Endometrial microvascular endothelial cells (primary cell): ENCODE measurements around the gene TMEM217. TPM values are rescaled to one million over a fixed set of nuclear protein-coding genes. Genes with fewer than 3 reads are reported as not detected.

Experiments used
- in situ Hi-C: cut with HindIII; loops from 2 replicates; pipeline ENCODE4 v1.10.0; 2017; ENCODE audit warnings: low sequenced_read_pairs, low pct_unique_long_range_greater_than_20kb; ENCODE audit errors: inconsistent ontology term
- total RNA-seq: library from RNA; depleted of rRNA; stranded (reverse); fragments of >200 nt; gene quantifications from one replicate; pipeline ENCODE4 v1.2.3, GENCODE V29; 2015; ENCODE audit errors: inconsistent ontology term

TMEM217 gene
- total RNA-seq, 1 donor from 2014 or later: 28.2 TPM

DNA sequence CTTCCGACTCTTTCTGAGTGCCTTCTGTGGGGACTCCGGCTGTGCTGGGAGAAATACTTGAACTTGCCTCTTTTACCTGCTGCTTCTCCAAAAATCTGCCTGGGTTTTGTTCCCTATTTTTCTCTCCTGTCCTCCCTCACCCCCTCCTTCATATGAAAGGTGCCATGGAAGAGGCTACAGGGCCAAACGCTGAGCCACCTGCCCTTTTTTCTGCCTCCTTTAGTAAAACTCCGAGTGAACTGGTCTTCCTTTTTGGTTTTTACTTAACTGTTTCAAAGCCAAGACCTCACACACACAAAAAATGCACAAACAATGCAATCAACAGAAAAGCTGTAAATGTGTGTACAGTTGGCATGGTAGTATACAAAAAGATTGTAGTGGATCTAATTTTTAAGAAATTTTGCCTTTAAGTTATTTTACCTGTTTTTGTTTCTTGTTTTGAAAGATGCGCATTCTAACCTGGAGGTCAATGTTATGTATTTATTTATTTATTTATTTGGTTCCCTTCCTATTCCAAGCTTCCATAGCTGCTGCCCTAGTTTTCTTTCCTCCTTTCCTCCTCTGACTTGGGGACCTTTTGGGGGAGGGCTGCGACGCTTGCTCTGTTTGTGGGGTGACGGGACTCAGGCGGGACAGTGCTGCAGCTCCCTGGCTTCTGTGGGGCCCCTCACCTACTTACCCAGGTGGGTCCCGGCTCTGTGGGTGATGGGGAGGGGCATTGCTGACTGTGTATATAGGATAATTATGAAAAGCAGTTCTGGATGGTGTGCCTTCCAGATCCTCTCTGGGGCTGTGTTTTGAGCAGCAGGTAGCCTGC is 83.2 kb downstream of the TMEM217 start:
- in situ Hi-C loops: no loop called here

DNA sequence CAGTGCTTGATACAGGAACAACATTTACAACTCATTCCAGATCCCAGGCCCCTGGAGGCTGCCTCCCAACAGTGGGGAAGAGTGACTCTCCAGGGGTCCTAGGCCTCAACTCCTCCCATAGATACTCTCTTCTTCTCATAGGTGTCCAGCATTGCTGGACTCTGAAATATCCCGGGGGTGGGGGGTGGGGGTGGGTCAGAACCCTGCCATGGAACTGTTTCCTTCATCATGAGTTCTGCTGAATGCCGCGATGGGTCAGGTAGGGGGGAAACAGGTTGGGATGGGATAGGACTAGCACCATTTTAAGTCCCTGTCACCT is 83.8 kb downstream of the TMEM217 start:
- in situ Hi-C loops: no loop called here

GRCh38 chr6:37173493-37174195 is 84.3 kb downstream of the TMEM217 start:
- in situ Hi-C loops: no loop called here

DNA sequence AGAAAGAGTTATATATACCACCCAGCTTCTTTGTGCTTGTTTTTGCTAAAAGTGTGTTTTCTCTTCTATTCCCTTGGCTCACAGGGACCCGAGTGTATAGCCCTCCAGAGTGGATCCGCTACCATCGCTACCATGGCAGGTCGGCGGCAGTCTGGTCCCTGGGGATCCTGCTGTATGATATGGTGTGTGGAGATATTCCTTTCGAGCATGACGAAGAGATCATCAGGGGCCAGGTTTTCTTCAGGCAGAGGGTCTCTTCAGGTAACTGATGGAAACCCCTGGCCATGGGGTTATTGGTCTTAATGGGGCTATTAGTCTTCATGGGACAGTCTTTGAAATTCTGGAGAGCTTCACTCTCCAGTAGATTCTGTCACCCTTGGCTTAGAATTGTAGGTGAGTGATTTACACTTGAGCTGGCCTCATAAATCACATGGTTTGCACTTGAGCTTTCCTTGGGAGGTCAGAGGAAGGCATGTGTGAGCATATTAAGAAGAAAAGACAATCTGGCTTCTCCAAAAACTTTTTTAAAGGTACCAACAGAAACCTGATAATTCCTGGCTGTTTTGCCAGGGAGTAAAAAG is 84.9 kb downstream of the TMEM217 start:
- in situ Hi-C loops: no loop called here

DNA sequence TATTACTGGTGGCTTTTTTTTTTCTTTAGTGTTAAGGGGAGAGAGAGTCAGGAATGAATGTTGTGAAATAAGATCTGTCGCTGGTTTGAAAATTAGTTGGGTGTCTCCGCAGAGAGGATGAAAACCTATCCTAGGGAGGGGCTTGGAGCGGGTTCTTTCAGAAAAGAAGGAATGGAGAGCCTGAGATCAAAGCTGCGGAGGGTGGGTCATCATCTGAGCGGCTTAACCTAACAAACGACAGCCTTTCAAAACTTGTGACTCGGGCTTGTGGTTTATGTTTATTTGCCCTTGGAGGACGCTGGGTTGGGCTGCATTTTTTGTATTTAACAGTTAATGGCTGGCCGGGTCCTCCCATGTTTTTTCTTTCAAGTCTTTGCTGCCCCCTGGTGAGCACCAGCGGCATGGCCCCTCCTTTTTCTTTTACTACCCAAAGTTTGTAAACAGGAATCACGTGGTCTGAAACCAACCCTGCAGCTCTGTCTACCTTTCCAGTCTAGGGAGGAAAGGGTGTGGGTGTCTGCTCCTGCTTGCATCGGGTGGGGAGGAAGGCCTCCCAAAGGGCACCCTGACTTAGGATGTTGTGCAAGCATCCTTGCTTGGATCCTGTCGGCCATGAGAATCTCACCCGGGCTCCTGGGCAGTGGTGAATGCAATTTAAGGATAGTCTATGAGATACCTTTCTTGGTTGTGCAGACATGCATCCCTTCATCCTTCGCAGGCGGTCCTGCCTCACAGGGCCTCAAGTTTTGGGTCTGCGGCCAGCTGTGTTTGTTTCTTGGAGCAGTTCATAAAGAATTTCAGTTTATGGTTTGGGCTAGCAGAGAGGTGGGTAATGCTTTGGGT is 85.8 kb downstream of the TMEM217 start:
- in situ Hi-C loops: no loop called here

GRCh38 chr6:37171201-37171969 is 86.6 kb downstream of the TMEM217 start:
- in situ Hi-C loops: no loop called here

DNA sequence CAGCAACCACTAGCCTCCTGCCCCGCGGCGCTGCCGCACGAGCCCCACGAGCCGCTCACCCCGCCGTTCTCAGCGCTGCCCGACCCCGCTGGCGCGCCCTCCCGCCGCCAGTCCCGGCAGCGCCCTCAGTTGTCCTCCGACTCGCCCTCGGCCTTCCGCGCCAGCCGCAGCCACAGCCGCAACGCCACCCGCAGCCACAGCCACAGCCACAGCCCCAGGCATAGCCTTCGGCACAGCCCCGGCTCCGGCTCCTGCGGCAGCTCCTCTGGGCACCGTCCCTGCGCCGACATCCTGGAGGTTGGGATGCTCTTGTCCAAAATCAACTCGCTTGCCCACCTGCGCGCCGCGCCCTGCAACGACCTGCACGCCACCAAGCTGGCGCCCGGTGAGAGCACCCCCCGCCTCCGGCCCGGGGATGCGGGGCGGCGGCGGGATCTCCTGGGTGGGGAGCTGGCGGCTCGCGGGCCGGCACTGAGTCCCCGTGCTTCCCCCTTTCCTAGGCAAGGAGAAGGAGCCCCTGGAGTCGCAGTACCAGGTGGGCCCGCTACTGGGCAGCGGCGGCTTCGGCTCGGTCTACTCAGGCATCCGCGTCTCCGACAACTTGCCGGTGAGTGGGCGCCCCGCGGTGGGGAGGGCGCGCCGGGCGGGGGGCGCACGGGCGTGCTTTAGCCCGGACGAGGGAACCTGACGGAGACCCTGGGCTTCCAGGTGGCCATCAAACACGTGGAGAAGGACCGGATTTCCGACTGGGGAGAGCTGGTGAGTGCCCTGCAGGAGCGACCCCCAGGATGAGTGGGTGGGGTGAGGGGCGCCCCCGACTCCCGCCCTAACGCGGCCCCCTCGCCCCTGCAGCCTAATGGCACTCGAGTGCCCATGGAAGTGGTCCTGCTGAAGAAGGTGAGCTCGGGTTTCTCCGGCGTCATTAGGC is 87.4 kb downstream of the TMEM217 start:
- in situ Hi-C loops: no loop called here

GRCh38 chr6:37169496-37170272 is 88.3 kb downstream of the TMEM217 start, which contains the start of gene PIM1:
Gene PIM1, plus strand, starts transcription at chr6:37170152. Its CDS starts 424 bp downstream, at chr6:37170576.
- in situ Hi-C loops: no loop called here

DNA sequence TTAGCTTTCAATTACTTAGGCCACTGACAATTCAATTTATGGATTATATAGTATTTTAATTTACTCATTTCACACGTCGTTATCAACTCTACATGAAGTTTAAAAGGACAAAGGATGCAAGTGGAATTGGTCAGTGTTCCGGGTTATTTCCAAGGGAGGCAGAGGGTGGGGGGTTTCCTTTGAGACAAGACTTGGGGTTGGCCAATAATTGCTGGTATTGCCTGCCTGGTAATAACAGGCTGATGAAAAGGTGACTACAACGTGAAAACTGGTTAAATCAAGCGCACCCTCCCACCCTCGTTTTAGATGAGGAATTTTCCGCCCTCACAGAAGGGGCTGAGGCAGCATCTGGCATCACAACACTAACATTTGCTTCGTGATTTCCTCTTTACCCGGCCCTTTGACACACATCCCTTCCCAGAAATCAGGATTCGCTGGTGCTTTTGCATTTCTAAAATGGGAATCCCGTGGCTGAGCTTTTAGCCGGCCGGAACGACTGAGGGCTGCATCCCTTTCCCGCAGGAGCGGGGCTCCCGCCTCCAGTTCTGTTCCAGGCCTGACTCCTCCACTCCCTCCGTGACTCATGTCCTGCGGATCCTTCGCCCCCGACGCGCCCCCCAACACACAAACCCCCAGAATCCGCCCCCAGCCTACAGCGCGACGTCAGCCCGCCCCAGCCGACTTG is 89.0 kb downstream of the TMEM217 start:
- in situ Hi-C loops: no loop called here

DNA sequence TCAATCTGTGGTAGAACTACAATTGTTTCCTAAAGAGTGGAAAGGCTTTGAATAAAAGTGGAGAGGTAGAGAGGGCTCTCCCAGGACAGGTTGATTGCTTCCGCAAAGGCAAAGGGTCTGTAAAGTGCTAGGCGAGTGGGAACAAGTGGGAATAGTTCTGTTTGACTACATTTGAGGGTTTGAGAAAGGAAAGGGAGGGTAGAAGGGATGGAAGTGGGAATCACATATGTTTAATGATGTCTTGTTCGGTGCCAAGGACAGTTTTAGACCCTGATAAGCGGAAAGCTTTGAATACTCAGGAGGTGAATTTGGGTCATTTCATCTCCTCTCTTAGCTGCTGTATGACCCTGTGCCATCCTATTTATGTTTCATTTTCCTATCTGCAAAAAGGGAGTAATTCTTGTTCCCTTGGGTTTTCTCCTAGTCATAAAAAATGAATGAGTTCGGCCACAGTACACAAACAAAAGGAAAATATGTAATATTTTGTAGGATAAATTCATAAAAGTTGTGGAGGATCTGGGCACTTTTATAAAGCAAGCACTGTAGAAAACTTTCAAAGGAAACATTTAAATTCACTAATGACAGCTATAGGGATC is 89.7 kb downstream of the TMEM217 start:
- in situ Hi-C loops: no loop called here

GRCh38 chr6:37162740-37163139 is 95.2 kb downstream of the TMEM217 start:
- in situ Hi-C loops: no loop called here

Other genes starting within 250 kb of the TMEM217 start
- 3.3 TPM for gene PIM1, start 88.0 kb downstream of the TMEM217 start, total RNA-seq
- 15.4 TPM for gene TBC1D22B, start 372 bp downstream of the TMEM217 start, total RNA-seq
- 16.4 TPM for gene RNF8, start 95.8 kb upstream of the TMEM217 start, total RNA-seq
- gene CMTR1, start 175.1 kb upstream of the TMEM217 start, total RNA-seq: 35.6 TPM
- 55.6 TPM for gene CCDC167, start 241.7 kb upstream of the TMEM217 start, total RNA-seq